HEK293 (cell line): ENCODE data around the gene ZNF862.

ENCODE experiments used
- KLF16 ChIP-seq: fragments of 450-650 bp; formaldehyde crosslinking; IDR thresholded peaks from 2 replicates; pipeline ENCODE4 v1.5.1; 2017; ENCODE audit warnings: missing biosample characterization, missing genetic modification characterization
- PRDM1 ChIP-seq: fragments of 450-650 bp; formaldehyde crosslinking; IDR thresholded peaks from 2 replicates; pipeline ENCODE4; 2016; ENCODE audit warnings: missing biosample characterization, missing genetic modification characterization
- RBAK ChIP-seq: fragments of 450-650 bp; formaldehyde crosslinking; IDR thresholded peaks from 2 replicates; pipeline ENCODE4 v1.5.1; 2016; ENCODE audit warnings: missing biosample characterization, missing genetic modification characterization
- SCRT2 ChIP-seq: fragments of 450-650 bp; formaldehyde crosslinking; IDR thresholded peaks from 2 replicates; pipeline ENCODE4 v1.5.1; 2016; ENCODE audit warnings: missing biosample characterization, missing genetic modification characterization
- YY1 ChIP-seq: fragments of 450-650 bp; formaldehyde crosslinking; IDR thresholded peaks from 2 replicates; pipeline ENCODE4 v1.5.1; 2018; ENCODE audit warnings: missing biosample characterization, missing genetic modification characterization
- ZBTB1 ChIP-seq: fragments of 450-650 bp; formaldehyde crosslinking; IDR thresholded peaks from 2 replicates; pipeline ENCODE4 v1.5.1; 2016; ENCODE audit warnings: missing biosample characterization, missing genetic modification characterization
- ZFP3 ChIP-seq: fragments of 450-650 bp; formaldehyde crosslinking; IDR thresholded peaks from 2 replicates; pipeline ENCODE4 v1.5.1; 2016; ENCODE audit warnings: low read depth, missing biosample characterization, missing genetic modification characterization
- ZFP37 ChIP-seq: fragments of 450-650 bp; formaldehyde crosslinking; IDR thresholded peaks from 2 replicates; pipeline ENCODE4 v1.5.1; 2016; ENCODE audit warnings: missing biosample characterization, missing genetic modification characterization
- ZIC2 ChIP-seq: fragments of 450-650 bp; formaldehyde crosslinking; IDR thresholded peaks from 2 replicates; pipeline ENCODE4 v1.5.1; 2016; ENCODE audit warnings: missing biosample characterization, missing genetic modification characterization
- ZNF157 ChIP-seq: fragments of 450-650 bp; formaldehyde crosslinking; IDR thresholded peaks from 2 replicates; pipeline ENCODE4 v1.5.1; 2016; ENCODE audit warnings: missing biosample characterization, missing genetic modification characterization
- ZNF266 ChIP-seq: fragments of 450-650 bp; formaldehyde crosslinking; IDR thresholded peaks from 2 replicates; pipeline ENCODE4 v1.5.1; 2016; ENCODE audit warnings: missing biosample characterization, missing genetic modification characterization, low read depth
- ZNF302 ChIP-seq: fragments of 450-650 bp; formaldehyde crosslinking; IDR thresholded peaks from 2 replicates; pipeline ENCODE4 v1.5.1; 2016; ENCODE audit warnings: missing biosample characterization, missing genetic modification characterization, low read depth
- ZNF423 ChIP-seq: fragments of 450-650 bp; formaldehyde crosslinking; IDR thresholded peaks from 2 replicates; pipeline ENCODE4 v1.5.1; 2016; ENCODE audit warnings: missing biosample characterization, missing genetic modification characterization
- ZNF521 ChIP-seq: fragments of 450-650 bp; formaldehyde crosslinking; IDR thresholded peaks from 2 replicates; pipeline ENCODE4 v1.5.1; 2017; ENCODE audit warnings: missing biosample characterization, mild to moderate bottlenecking, missing genetic modification characterization
- ZNF530 ChIP-seq: fragments of 450-650 bp; formaldehyde crosslinking; IDR thresholded peaks from 2 replicates; pipeline ENCODE4 v1.5.1; 2016; ENCODE audit warnings: low read depth, missing biosample characterization, missing genetic modification characterization
- ZNF548 ChIP-seq: fragments of 450-650 bp; formaldehyde crosslinking; IDR thresholded peaks from 2 replicates; pipeline ENCODE4 v1.5.1; 2016; ENCODE audit warnings: missing biosample characterization, missing genetic modification characterization
- ZNF600 ChIP-seq: fragments of 450-650 bp; formaldehyde crosslinking; IDR thresholded peaks from 2 replicates; pipeline ENCODE4 v1.5.1; 2016; ENCODE audit warnings: missing biosample characterization, missing genetic modification characterization
- ZNF626 ChIP-seq: fragments of 450-650 bp; sonication (Bioruptor Pico); formaldehyde crosslinking; IDR thresholded peaks from 2 replicates; pipeline ENCODE4 v1.5.1; 2018; ENCODE audit warnings: missing biosample characterization, missing genetic modification characterization, inconsistent platforms
- ZNF658 ChIP-seq: fragments of 450-650 bp; formaldehyde crosslinking; IDR thresholded peaks from 2 replicates; pipeline ENCODE4; 2016; ENCODE audit warnings: missing biosample characterization, missing genetic modification characterization
- ZNF768 ChIP-seq: fragments of 450-650 bp; formaldehyde crosslinking; IDR thresholded peaks from 2 replicates; pipeline ENCODE4 v1.5.1; 2018; ENCODE audit warnings: missing biosample characterization, mild to moderate bottlenecking, missing genetic modification characterization
- ZNF837 ChIP-seq: fragments of 450-650 bp; formaldehyde crosslinking; IDR thresholded peaks from 2 replicates; pipeline ENCODE4 v1.5.1; 2016; ENCODE audit warnings: missing biosample characterization, missing genetic modification characterization
- TF ChIP-seq, protein P1 (sequence below): fragments of 450-650 bp; formaldehyde crosslinking; IDR thresholded peaks from 2 replicates; pipeline ENCODE4 v1.5.1; 2016; ENCODE audit warnings: missing biosample characterization, missing genetic modification characterization
- TF ChIP-seq, protein P2 (sequence below): fragments of 450-650 bp; formaldehyde crosslinking; IDR thresholded peaks from 2 replicates; pipeline ENCODE4 v1.5.1; 2017; ENCODE audit warnings: missing biosample characterization, mild to moderate bottlenecking, missing genetic modification characterization, moderate library complexity
- TF ChIP-seq, protein P3 (sequence below): fragments of 450-650 bp; formaldehyde crosslinking; IDR thresholded peaks from 2 replicates; pipeline ENCODE4 v1.5.1; 2016; ENCODE audit warnings: missing biosample characterization, missing genetic modification characterization, borderline replicate concordance
- TF ChIP-seq, protein P4 (sequence below): fragments of 450-650 bp; formaldehyde crosslinking; IDR thresholded peaks from 2 replicates; pipeline ENCODE4 v1.5.1; 2016; ENCODE audit warnings: missing biosample characterization, missing genetic modification characterization
- TF ChIP-seq, protein P5 (sequence below): fragments of 450-650 bp; formaldehyde crosslinking; IDR thresholded peaks from 2 replicates; pipeline ENCODE4 v1.5.1; 2016; ENCODE audit warnings: missing biosample characterization, missing genetic modification characterization
- TF ChIP-seq, protein P6 (sequence below): IDR thresholded peaks from 2 replicates; pipeline ENCODE4 v1.6.1; 2011; ENCODE audit warnings: mild to moderate bottlenecking, low read depth, low read length, borderline replicate concordance

ZNF862 gene

DNA sequence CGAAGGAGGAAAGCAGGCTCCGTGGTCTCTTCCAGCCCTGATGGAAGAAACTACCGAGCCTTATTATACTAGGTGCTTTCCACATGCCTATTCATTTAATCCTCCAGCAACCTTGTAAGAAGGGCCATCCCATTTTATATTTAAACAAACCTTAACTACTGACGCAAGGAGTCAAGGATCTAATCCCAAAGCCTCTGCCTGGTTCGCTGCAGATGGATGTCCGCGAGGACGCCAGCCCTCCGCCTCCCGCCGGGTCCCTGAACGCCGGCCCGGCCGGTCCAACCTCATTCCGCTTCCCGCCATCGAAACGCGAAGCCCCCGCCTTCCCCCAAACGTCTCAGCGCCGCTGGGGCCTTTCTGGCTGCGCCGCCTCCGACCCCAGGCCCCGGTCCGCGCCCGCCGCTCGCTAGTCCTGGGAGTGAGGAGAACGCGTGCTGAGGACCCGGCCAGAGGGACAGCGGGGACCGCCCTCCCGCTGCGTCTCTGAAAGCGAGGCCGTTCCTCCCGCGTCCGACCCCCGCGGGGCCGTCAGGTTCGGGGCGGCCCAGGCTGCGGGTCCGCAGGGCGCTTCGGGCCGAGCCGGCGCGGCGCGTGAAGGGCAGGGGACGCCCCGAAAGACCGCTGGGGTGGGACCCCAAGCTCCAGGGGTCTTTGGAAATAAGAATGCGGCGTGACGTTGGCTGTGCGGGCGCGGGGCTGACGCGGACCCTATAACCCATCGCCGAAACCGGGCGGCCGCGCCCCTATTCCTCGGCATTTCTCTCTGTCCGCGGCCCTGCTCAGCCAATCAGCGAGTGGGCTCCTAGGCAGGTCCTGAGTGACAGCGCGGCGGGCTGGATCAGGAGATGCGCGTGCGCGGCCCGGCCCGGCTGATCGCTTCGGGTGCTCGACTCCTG lies 35.1 kb downstream of the ZNF862 start, which contains the start of gene ATP6V0E2 (continued):
- TF ChIP-seq ZNF521 (no peak), ZNF423 (tag by site-specific recombination) (peak; percentile 48; the same call in 1 of the 2 replicates), ZNF157 (tag by site-specific recombination) (no peak), ZNF600 (tag by site-specific recombination) (no peak), SCRT2 (tag by site-specific recombination) (peak; percentile 59), ZFP3 (tag by site-specific recombination) (no peak), YY1 (tag by site-specific recombination) (peak; percentile 54; the same call in 1 of the 2 replicates), ZNF266 (tag by site-specific recombination) (no peak), ZNF626 (tag by site-specific recombination) (no peak), ZNF530 (tag by site-specific recombination) (no peak), ZBTB1 (tag by site-specific recombination) (no peak), PRDM1 (tag by site-specific recombination) (no peak), ZNF768 (no peak), ZIC2 (peak; percentile 89), ZNF548 (no peak), ZNF302 (no peak), ZNF658 (no peak), ZFP37 (0 out of 2 replicates have a peak, but pooled peaks have one; percentile 63), RBAK (tag by site-specific recombination) (no peak), ZNF837 (tag by site-specific recombination) (no peak), KLF16 (tag by site-specific recombination) (0 out of 2 replicates have a peak, but pooled peaks have one; percentile 32)
- TF ChIP-seq, protein P1, sequence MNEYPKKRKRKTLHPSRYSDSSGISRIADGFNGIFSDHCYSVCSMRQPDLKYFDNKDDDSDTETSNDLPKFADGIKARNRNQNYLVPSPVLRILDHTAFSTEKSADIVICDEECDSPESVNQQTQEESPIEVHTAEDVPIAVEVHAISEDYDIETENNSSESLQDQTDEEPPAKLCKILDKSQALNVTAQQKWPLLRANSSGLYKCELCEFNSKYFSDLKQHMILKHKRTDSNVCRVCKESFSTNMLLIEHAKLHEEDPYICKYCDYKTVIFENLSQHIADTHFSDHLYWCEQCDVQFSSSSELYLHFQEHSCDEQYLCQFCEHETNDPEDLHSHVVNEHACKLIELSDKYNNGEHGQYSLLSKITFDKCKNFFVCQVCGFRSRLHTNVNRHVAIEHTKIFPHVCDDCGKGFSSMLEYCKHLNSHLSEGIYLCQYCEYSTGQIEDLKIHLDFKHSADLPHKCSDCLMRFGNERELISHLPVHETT (tag by site-specific recombination), result no peak
- TF ChIP-seq, protein P2, sequence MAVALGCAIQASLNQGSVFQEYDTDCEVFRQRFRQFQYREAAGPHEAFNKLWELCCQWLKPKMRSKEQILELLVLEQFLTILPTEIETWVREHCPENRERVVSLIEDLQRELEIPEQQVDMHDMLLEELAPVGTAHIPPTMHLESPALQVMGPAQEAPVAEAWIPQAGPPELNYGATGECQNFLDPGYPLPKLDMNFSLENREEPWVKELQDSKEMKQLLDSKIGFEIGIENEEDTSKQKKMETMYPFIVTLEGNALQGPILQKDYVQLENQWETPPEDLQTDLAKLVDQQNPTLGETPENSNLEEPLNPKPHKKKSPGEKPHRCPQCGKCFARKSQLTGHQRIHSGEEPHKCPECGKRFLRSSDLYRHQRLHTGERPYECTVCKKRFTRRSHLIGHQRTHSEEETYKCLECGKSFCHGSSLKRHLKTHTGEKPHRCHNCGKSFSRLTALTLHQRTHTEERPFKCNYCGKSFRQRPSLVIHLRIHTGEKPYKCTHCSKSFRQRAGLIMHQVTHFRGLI (tag by site-specific recombination), result 0 out of 2 replicates have a peak, but pooled peaks have one; percentile 51
- TF ChIP-seq, protein P3, sequence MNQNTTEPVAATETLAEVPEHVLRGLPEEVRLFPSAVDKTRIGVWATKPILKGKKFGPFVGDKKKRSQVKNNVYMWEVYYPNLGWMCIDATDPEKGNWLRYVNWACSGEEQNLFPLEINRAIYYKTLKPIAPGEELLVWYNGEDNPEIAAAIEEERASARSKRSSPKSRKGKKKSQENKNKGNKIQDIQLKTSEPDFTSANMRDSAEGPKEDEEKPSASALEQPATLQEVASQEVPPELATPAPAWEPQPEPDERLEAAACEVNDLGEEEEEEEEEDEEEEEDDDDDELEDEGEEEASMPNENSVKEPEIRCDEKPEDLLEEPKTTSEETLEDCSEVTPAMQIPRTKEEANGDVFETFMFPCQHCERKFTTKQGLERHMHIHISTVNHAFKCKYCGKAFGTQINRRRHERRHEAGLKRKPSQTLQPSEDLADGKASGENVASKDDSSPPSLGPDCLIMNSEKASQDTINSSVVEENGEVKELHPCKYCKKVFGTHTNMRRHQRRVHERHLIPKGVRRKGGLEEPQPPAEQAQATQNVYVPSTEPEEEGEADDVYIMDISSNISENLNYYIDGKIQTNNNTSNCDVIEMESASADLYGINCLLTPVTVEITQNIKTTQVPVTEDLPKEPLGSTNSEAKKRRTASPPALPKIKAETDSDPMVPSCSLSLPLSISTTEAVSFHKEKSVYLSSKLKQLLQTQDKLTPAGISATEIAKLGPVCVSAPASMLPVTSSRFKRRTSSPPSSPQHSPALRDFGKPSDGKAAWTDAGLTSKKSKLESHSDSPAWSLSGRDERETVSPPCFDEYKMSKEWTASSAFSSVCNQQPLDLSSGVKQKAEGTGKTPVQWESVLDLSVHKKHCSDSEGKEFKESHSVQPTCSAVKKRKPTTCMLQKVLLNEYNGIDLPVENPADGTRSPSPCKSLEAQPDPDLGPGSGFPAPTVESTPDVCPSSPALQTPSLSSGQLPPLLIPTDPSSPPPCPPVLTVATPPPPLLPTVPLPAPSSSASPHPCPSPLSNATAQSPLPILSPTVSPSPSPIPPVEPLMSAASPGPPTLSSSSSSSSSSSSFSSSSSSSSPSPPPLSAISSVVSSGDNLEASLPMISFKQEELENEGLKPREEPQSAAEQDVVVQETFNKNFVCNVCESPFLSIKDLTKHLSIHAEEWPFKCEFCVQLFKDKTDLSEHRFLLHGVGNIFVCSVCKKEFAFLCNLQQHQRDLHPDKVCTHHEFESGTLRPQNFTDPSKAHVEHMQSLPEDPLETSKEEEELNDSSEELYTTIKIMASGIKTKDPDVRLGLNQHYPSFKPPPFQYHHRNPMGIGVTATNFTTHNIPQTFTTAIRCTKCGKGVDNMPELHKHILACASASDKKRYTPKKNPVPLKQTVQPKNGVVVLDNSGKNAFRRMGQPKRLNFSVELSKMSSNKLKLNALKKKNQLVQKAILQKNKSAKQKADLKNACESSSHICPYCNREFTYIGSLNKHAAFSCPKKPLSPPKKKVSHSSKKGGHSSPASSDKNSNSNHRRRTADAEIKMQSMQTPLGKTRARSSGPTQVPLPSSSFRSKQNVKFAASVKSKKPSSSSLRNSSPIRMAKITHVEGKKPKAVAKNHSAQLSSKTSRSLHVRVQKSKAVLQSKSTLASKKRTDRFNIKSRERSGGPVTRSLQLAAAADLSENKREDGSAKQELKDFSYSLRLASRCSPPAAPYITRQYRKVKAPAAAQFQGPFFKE (tag by site-specific recombination), result no peak
- TF ChIP-seq, protein P4, sequence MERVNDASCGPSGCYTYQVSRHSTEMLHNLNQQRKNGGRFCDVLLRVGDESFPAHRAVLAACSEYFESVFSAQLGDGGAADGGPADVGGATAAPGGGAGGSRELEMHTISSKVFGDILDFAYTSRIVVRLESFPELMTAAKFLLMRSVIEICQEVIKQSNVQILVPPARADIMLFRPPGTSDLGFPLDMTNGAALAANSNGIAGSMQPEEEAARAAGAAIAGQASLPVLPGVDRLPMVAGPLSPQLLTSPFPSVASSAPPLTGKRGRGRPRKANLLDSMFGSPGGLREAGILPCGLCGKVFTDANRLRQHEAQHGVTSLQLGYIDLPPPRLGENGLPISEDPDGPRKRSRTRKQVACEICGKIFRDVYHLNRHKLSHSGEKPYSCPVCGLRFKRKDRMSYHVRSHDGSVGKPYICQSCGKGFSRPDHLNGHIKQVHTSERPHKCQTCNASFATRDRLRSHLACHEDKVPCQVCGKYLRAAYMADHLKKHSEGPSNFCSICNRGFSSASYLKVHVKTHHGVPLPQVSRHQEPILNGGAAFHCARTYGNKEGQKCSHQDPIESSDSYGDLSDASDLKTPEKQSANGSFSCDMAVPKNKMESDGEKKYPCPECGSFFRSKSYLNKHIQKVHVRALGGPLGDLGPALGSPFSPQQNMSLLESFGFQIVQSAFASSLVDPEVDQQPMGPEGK (tag by site-specific recombination), result peak; percentile 81
- TF ChIP-seq, protein P5, sequence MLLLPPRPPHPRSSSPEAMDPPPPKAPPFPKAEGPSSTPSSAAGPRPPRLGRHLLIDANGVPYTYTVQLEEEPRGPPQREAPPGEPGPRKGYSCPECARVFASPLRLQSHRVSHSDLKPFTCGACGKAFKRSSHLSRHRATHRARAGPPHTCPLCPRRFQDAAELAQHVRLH (tag by site-specific recombination), result no peak; the same call in 1 of the 2 replicates
- TF ChIP-seq, protein P6, sequence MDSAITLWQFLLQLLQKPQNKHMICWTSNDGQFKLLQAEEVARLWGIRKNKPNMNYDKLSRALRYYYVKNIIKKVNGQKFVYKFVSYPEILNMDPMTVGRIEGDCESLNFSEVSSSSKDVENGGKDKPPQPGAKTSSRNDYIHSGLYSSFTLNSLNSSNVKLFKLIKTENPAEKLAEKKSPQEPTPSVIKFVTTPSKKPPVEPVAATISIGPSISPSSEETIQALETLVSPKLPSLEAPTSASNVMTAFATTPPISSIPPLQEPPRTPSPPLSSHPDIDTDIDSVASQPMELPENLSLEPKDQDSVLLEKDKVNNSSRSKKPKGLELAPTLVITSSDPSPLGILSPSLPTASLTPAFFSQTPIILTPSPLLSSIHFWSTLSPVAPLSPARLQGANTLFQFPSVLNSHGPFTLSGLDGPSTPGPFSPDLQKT, result no peak
